Neural crest cell (in vitro differentiated cells): ENCODE measurements around the gene SMG6. TPM values are rescaled to one million over a fixed set of nuclear protein-coding genes. Genes with fewer than 3 reads are reported as not detected.

Experiments
- DNase-seq: peaks from one replicate; pipeline ENCODE4 v3.0.0; 2021; ENCODE audit warnings: low read depth, mixed read lengths, low spot score
- H3K27ac Mint-ChIP-seq: one replicate; pipeline ENCODE4 v1.8.0; 2021; ENCODE audit warnings: mild to moderate bottlenecking, mixed read lengths; ENCODE audit not compliant: unreplicated experiment
- H3K27me3 Mint-ChIP-seq: 2 replicates; pipeline ENCODE4 v1.8.0; 2021; ENCODE audit warnings: low read depth, mild to moderate bottlenecking, mixed read lengths
- H3K36me3 Mint-ChIP-seq: 2 replicates; pipeline ENCODE4 v1.8.0; 2021; ENCODE audit warnings: low read depth, mild to moderate bottlenecking, mixed read lengths
- H3K4me1 Mint-ChIP-seq: 2 replicates; pipeline ENCODE4 v1.8.0; 2021; ENCODE audit warnings: mixed read lengths
- H3K4me3 Mint-ChIP-seq: one replicate; pipeline ENCODE4 v1.8.0; 2021; ENCODE audit warnings: mild to moderate bottlenecking, mixed read lengths
- H3K9me3 Mint-ChIP-seq: 2 replicates; pipeline ENCODE4 v1.8.0; 2021; ENCODE audit warnings: mixed read lengths
- total RNA-seq: library from RNA; stranded (reverse); gene quantifications from 2 replicates; pipeline ENCODE4 v1.2.1, GENCODE V29; 2021
- TF ChIP-seq, protein P1 (sequence below): fragments of 200-600 bp; sonication (generic); conservative IDR thresholded peaks from 2 replicates; pipeline ENCODE4 v1.5.0; 2021; ENCODE audit warnings: antibody characterized with exemption, mild to moderate bottlenecking

Gene SMG6
- total RNA-seq, 1 donor from 2014 or later, result 57.2 TPM

DNA sequence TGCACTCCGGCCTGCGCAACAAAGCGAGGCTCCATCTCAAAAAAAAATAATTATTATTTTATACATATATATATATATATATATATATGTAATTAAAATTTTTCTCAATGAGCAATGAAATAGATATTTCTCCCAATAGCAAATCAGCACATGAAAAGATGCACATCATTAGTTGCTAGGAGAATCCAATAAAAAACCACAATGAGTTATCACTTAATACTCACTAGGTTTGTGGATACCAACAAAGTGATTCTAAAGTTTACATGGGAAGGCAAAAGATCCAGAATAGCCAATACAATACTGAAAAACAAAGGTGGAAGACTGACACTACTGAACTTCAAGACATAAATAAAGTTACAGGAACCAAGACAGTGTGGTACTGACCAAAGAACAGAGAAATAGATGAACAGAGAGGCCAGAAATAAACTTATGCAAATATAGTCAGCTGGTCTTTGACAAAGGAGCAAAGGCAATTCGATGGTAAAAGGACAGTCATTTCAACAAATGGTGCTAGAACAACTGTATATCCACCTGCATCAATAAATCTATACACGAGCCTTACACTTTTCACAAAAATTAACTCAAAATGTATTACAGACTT, 13.6 kb downstream of the SMG6 start:
- Mint-ChIP-seq H3K4me3 (no peak overlapping the region), H3K36me3 (peaks cover 26% of the 10 kb centered on the region), H3K9me3 (no peaks in the 10 kb centered on the region), H3K27ac (no peak overlapping the region), H3K27me3 (no peaks in the 10 kb centered on the region), H3K4me1 (peaks cover 10% of the 10 kb centered on the region)
- DNase-seq, result no peak
- TF ChIP-seq, protein P1, sequence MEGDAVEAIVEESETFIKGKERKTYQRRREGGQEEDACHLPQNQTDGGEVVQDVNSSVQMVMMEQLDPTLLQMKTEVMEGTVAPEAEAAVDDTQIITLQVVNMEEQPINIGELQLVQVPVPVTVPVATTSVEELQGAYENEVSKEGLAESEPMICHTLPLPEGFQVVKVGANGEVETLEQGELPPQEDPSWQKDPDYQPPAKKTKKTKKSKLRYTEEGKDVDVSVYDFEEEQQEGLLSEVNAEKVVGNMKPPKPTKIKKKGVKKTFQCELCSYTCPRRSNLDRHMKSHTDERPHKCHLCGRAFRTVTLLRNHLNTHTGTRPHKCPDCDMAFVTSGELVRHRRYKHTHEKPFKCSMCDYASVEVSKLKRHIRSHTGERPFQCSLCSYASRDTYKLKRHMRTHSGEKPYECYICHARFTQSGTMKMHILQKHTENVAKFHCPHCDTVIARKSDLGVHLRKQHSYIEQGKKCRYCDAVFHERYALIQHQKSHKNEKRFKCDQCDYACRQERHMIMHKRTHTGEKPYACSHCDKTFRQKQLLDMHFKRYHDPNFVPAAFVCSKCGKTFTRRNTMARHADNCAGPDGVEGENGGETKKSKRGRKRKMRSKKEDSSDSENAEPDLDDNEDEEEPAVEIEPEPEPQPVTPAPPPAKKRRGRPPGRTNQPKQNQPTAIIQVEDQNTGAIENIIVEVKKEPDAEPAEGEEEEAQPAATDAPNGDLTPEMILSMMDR, result no peak

DNA sequence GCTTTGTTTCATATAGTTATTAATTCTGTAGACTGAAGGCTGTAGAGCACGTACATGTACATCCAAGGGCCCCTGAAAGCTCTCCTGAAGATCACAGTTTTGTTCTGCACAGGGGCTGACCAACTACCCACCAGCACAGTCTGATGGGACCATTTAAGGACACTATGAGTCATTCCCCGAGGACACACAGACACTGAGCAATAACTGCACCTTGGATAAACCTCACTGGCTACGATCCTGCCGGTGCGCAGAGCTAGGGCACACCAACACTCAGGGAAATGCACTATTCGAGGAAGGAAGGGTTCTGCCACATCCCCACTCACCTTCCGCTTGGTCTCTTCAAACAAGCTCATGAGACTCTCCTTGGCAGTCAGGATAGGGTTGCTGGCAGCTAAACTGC, 20.3 kb downstream of the SMG6 start:
- Mint-ChIP-seq H3K27ac (no peak overlapping the region), H3K4me3 (no peak overlapping the region), H3K27me3 (no peaks in the 10 kb centered on the region), H3K4me1 (no peaks in the 10 kb centered on the region), H3K9me3 (no peaks in the 10 kb centered on the region), H3K36me3 (peaks cover 12% of the 10 kb centered on the region)
- no peak for DNase-seq
- TF ChIP-seq, protein P1, result no peak

DNA sequence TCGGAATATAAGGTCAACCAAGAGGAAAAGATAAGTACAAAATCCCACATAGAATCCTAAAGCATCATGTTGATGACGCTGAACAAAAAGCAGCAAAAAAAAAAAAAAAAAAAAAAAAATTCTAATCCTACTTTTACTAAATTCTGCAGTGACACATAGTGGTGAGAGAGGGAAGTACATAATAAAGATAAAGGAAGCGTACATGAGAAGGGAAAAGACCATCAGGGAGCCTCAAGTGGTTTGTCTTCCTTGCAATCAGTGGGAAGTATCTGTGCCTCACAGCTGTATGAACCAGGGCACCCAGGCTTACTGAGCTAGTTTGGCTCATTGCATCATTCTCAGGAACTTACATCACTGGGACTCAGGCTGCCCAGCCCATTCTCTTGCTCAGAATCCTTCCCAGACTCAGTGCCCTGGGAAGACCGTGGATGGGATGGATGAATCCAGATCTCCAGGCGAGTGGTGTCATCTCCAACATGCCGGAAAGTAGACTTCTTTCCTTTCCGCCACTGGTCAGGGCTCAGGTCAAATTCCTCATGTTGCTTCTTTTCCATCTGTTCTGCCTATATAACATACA, 21.2 kb downstream of the SMG6 start:
- Mint-ChIP-seq H3K4me1 (no peaks in the 10 kb centered on the region), H3K27me3 (no peaks in the 10 kb centered on the region), H3K4me3 (no peak overlapping the region), H3K27ac (no peak overlapping the region), H3K9me3 (no peaks in the 10 kb centered on the region), H3K36me3 (peaks cover 9% of the 10 kb centered on the region)
- TF ChIP-seq, protein P1, result peak; percentile 74
- DNase-seq, result no peak

DNA sequence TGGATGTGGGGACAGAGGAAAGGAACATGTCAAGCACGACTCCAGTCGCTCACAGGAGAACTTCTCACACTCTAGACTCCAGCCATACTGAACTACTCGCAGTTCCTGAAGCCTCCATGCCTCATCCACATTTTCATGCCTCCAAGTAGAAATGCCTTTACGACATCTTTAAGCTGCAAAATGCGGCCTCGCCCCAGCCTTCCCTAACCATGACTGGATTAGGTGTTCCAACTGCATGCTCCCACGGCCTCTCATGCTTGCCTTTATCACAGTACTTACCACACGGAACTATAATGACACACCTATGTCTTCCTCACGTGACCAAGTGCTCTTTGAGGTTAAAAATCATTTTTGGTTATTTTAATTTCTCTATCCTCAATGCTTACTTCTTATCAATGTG, 23.9 kb downstream of the SMG6 start:
- no peak overlapping the region for H3K27ac Mint-ChIP-seq
- no peaks in the 10 kb centered on the region for H3K4me1 Mint-ChIP-seq
- H3K4me3 Mint-ChIP-seq, result no peak overlapping the region
- TF ChIP-seq, protein P1, result no peak
- no peaks in the 10 kb centered on the region for H3K9me3 Mint-ChIP-seq
- peaks cover 7% of the 10 kb centered on the region for H3K36me3 Mint-ChIP-seq
- DNase-seq, result no peak
- H3K27me3 Mint-ChIP-seq, result no peaks in the 10 kb centered on the region

DNA sequence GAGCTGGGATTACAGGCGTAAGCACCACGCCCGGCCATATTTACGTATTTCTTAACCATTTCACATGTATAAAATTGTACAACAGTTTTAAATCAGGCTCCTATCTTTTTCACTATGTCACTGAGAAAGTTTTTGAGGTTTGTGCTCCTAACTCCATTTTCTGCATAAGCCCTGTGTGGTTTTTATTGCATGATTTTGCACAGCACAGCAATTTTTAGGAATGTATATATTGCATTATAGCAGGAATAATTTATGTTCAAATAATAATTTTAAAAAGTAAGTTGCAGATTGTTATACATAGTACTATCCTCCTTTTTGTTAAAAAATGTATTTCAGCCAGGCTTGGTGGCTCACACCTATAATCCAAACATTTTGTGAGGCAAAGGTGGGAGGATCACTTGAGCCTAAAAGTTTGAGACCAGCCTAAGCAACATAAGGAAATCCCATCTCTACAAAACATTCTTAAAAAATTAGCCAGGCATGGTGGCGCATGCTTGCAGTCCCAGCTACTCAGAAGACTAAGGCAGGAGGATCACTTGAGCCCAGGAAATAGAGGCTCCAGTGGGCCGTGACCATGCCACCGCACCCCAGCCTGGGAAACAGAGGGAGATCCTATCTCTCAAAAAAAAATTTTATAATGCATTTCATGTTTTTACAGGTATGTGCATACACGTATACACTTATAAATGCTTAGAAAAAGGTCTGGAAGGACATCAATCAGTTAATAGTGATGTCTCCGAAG, 26.0 kb downstream of the SMG6 start:
- Mint-ChIP-seq H3K4me3 (no peak overlapping the region), H3K27ac (no peak overlapping the region), H3K9me3 (no peaks in the 10 kb centered on the region), H3K27me3 (no peaks in the 10 kb centered on the region), H3K4me1 (no peaks in the 10 kb centered on the region), H3K36me3 (peaks cover 2% of the 10 kb centered on the region)
- DNase-seq, result no peak
- TF ChIP-seq, protein P1, result no peak
